Endothelial cell of umbilical vein (primary cell): ENCODE results near the gene IPO9.

ENCODE experiments used
- CTCF ChIP-seq, 2 donors: IDR thresholded peaks; 1 replicate in 1 of 2; 2 replicates in 1 of 2; pipeline ENCODE4 v1.5.1; 2011; ENCODE audit warnings: low read length in 2 of 2, mild to moderate bottlenecking in 2 of 2, moderate library complexity in 2 of 2, control low read depth in 1 of 2, inconsistent platforms in 1 of 2, low read depth in 1 of 2; ENCODE audit not compliant: insufficient read depth in 1 of 2; ENCODE audit errors: extremely low read depth in 1 of 2
- FOS ChIP-seq: IDR thresholded peaks from 2 replicates; pipeline ENCODE4 v1.6.1; 2011; ENCODE audit warnings: mild to moderate bottlenecking, low read length, moderate library complexity, borderline replicate concordance; ENCODE audit not compliant: insufficient read depth
- GATA2 ChIP-seq: IDR thresholded peaks from 2 replicates; pipeline ENCODE4 v1.7.0; 2011; ENCODE audit warnings: low read depth, mild to moderate bottlenecking, moderate library complexity, mixed read lengths, low read length; ENCODE audit not compliant: insufficient read length, insufficient read depth
- MYC ChIP-seq: IDR thresholded peaks from one replicate; pipeline ENCODE4 v1.6.1; 2011; ENCODE audit warnings: mild to moderate bottlenecking, low read depth, low read length
- POLR2A ChIP-seq: IDR thresholded peaks from 2 replicates; pipeline ENCODE4 v1.6.1; 2012; ENCODE audit warnings: low read depth, mild to moderate bottlenecking, control low read depth, low read length
- POLR2AphosphoS5 ChIP-seq: IDR thresholded peaks from 2 replicates; pipeline ENCODE4 v1.6.1; 2012; ENCODE audit warnings: low read depth, mild to moderate bottlenecking, control low read depth, low read length, moderate library complexity; ENCODE audit not compliant: insufficient read depth

- no peak for TF ChIP-seq CTCF (IDR thresholded peaks at IDR 0.05; ENCODE audit: extremely low read depth in 1 of 2, insufficient read depth in 1 of 2, low read depth in 1 of 2, low read length in 2 of 2)
- TF ChIP-seq POLR2A: no peak
- no peak for TF ChIP-seq POLR2AphosphoS5
- no peak for TF ChIP-seq MYC
- TF ChIP-seq FOS: no peak
- no peak for TF ChIP-seq GATA2
Observed at GRCh38 chr1:201841265-201841912, 12.4 kb downstream of the IPO9 start.
